Ishikawa (cell line): ENCODE measurements around the gene RAPSN.

Experiments used
- CEBPB ChIP-seq: IDR thresholded peaks from 2 replicates; pipeline ENCODE4 v1.6.1; 2012
- CREB1 ChIP-seq: IDR thresholded peaks from 2 replicates; pipeline ENCODE4 v1.6.1; 2012; ENCODE audit warnings: low read depth
- EGR1 ChIP-seq: IDR thresholded peaks from 2 replicates; pipeline ENCODE4 v1.6.1; 2012
- EP300 ChIP-seq: IDR thresholded peaks from 2 replicates; pipeline ENCODE4 v1.6.1; 2012; ENCODE audit warnings: borderline replicate concordance
- FOXM1 ChIP-seq: IDR thresholded peaks from 2 replicates; pipeline ENCODE4 v1.6.1; 2012; ENCODE audit warnings: low read depth, borderline replicate concordance
- NFIC ChIP-seq: IDR thresholded peaks from 2 replicates; pipeline ENCODE4 v1.6.1; 2012
- RAD21 ChIP-seq: IDR thresholded peaks from 2 replicates; pipeline ENCODE4 v1.6.1; 2012; ENCODE audit warnings: low read depth
- TAF1 ChIP-seq: IDR thresholded peaks from 2 replicates; pipeline ENCODE4 v1.6.1; 2012; ENCODE audit warnings: low read depth, mild to moderate bottlenecking
- TCF12 ChIP-seq: IDR thresholded peaks from 2 replicates; pipeline ENCODE4 v1.6.1; 2012; ENCODE audit warnings: low read depth
- TEAD4 ChIP-seq: IDR thresholded peaks from 2 replicates; pipeline ENCODE4 v1.6.1; 2012
- YY1 ChIP-seq: IDR thresholded peaks from 2 replicates; pipeline ENCODE4 v1.6.1; 2012; ENCODE audit warnings: low read depth
- ZBTB7A ChIP-seq: IDR thresholded peaks from 2 replicates; pipeline ENCODE4 v1.6.1; 2012; ENCODE audit warnings: low read depth
- TF ChIP-seq, protein P1 (sequence below): IDR thresholded peaks from 2 replicates; pipeline ENCODE4 v1.6.1; 2012
- TF ChIP-seq, protein P2 (sequence below): IDR thresholded peaks from 2 replicates; pipeline ENCODE4 v1.6.1; 2012; ENCODE audit warnings: low read depth, mild to moderate bottlenecking
- TF ChIP-seq, protein P3 (sequence below): IDR thresholded peaks from 2 replicates; pipeline ENCODE4 v1.6.1; 2012

Gene RAPSN

DNA sequence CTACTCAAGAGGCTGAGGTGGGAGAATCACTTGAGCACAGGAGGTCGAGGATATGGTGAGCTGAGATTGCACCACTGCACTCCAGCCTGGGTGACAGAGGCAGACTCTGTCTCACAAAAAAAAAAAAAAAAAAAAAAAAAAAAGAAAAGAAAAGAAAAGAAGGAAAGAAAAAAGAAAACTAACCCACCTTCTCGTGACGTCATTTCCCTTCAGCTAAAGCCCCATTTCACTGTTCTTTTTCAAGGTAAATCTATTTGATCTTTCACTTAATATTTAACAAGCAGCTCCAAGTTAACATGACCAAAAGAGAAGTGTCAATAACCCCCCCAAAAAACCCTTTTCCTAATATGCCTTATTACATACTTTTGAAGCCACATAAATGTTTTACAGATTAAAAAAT lies 5.1 kb downstream of the RAPSN start:
- TF ChIP-seq RAD21 (no peak), FOXM1 (no peak), EP300 (no peak), CREB1 (no peak), TCF12 (no peak), CEBPB (no peak), TEAD4 (no peak), NFIC (no peak), EGR1 (no peak)
- TF ChIP-seq, protein P1, sequence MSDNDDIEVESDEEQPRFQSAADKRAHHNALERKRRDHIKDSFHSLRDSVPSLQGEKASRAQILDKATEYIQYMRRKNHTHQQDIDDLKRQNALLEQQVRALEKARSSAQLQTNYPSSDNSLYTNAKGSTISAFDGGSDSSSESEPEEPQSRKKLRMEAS = no peak
- TF ChIP-seq, protein P2, sequence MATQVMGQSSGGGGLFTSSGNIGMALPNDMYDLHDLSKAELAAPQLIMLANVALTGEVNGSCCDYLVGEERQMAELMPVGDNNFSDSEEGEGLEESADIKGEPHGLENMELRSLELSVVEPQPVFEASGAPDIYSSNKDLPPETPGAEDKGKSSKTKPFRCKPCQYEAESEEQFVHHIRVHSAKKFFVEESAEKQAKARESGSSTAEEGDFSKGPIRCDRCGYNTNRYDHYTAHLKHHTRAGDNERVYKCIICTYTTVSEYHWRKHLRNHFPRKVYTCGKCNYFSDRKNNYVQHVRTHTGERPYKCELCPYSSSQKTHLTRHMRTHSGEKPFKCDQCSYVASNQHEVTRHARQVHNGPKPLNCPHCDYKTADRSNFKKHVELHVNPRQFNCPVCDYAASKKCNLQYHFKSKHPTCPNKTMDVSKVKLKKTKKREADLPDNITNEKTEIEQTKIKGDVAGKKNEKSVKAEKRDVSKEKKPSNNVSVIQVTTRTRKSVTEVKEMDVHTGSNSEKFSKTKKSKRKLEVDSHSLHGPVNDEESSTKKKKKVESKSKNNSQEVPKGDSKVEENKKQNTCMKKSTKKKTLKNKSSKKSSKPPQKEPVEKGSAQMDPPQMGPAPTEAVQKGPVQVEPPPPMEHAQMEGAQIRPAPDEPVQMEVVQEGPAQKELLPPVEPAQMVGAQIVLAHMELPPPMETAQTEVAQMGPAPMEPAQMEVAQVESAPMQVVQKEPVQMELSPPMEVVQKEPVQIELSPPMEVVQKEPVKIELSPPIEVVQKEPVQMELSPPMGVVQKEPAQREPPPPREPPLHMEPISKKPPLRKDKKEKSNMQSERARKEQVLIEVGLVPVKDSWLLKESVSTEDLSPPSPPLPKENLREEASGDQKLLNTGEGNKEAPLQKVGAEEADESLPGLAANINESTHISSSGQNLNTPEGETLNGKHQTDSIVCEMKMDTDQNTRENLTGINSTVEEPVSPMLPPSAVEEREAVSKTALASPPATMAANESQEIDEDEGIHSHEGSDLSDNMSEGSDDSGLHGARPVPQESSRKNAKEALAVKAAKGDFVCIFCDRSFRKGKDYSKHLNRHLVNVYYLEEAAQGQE = no peak

DNA sequence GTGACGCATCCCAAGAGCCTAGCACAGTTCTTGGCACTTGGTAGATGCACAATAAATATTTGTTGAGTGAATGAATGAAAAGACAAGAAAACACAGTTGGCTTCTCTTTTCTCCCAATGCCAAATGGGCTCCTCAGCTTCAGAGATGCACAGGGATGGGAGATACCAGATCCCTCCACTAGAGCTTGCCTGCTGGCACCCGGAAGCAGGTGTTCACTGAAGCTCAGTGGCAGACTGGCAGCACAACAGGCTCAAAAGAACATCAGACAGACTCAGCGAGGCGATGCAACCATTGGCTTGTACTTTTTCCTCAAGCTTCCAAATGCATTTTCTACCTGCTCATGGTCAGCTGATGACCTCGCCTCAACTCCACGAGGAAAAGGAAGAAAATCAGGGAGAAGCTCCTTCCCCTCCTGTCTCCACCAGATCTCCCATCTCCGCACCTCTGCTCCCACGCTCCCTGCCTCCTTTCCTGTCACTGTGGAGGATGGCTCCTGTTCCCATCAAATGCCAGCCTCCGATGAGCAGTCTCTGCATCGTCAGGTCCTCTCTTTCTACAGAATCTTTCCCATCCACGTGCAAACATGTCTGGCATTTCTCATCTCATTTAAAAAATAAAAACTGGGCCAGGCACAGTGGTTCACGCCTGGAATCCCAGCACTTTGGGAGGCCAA lies 5.8 kb downstream of the RAPSN start:
- no peak for TF ChIP-seq TCF12
- no peak for TF ChIP-seq RAD21
- TF ChIP-seq EGR1 = no peak
- TF ChIP-seq TAF1 = no peak
- no peak for TF ChIP-seq CEBPB
- no peak for TF ChIP-seq FOXM1
- no peak for TF ChIP-seq YY1

DNA sequence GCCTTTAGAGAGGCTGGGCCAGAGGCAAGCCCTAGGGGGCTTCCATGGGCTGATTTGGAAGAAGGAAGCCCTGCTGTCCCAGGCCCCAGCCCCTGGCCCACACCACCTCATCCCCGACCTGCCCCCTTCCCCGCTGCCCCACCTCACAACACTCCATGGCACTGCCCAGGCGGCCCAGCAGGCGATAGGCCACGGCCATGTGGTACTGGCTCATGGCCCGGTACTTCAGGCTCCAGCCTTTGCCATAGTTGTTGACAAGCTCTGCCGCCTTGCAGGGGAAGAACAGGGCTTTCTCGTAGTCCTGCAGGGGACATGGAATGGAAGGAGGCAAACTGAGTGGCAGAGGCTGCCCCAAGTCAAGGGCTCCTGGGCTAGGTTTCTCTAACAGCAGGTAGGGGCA lies 6.4 kb downstream of the RAPSN start:
- TF ChIP-seq EP300 (no peak), YY1 (no peak), EGR1 (no peak), RAD21 (no peak), FOXM1 (no peak), TCF12 (no peak), TEAD4 (no peak), TAF1 (no peak), CEBPB (no peak), NFIC (no peak), CREB1 (no peak), ZBTB7A (no peak)
- TF ChIP-seq, protein P1 = no peak
- TF ChIP-seq, protein P3, sequence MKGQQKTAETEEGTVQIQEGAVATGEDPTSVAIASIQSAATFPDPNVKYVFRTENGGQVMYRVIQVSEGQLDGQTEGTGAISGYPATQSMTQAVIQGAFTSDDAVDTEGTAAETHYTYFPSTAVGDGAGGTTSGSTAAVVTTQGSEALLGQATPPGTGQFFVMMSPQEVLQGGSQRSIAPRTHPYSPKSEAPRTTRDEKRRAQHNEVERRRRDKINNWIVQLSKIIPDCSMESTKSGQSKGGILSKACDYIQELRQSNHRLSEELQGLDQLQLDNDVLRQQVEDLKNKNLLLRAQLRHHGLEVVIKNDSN = no peak
- TF ChIP-seq, protein P2 = no peak

DNA sequence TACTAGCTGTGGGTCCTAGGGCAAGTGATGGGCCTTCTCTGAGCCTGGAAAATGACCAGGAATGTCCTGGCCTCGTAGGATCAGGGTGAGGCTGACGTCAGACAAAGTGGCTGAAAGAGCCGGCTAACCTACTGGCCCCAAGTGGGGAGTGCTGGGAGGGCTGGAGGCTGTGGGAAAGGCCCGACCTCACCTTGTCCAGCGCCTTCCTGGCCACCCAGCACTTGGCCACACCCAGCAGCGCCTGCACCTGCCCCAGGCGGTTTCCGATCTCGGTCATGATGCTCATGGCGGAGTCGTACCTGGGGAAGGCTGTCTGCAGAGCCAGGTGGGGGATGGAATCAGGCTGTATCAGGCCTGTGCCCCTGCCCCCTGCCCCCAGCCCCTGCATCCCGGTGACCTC lies 7.5 kb downstream of the RAPSN start:
- no peak for TF ChIP-seq CEBPB
- TF ChIP-seq FOXM1 = no peak
- TF ChIP-seq, protein P2 = no peak
- no peak for TF ChIP-seq TEAD4

DNA sequence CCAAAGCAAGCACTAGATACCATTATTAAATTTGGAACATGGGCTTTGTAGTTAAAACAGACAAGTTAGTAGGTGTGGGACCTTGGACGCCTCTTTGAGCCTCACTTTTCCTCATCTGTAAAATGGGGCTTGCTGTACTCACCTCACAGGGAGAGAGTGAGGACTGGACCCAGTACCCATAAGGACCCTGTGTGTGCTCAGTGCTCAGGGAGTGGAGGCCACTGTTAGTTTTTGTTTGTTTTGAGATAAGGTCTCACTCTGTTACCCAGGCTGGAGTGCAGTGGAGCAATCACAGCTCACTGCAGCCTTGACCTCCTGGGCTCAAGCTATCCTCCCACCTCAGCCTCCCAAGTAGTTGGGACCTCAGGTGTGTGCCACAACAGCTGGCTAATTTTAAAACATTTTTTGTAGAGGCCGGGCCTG lies 8.9 kb downstream of the RAPSN start:
- no peak for TF ChIP-seq YY1
- TF ChIP-seq EGR1 = no peak
- no peak for TF ChIP-seq EP300
- TF ChIP-seq, protein P3 = no peak
- TF ChIP-seq, protein P2 = no peak
- TF ChIP-seq RAD21 = no peak
- TF ChIP-seq ZBTB7A = no peak
- no peak for TF ChIP-seq FOXM1
- no peak for TF ChIP-seq NFIC
- TF ChIP-seq TAF1 = no peak
- TF ChIP-seq, protein P1 = no peak
- no peak for TF ChIP-seq TCF12
- TF ChIP-seq CEBPB = no peak
- TF ChIP-seq CREB1 = no peak
- TF ChIP-seq TEAD4 = no peak
